Measurements from ENCODE around the gene MGRN1. TPM values are rescaled to one million over a fixed set of nuclear protein-coding genes. Genes with fewer than 3 reads are reported as not detected.

The MGRN1 gene
- polyA plus RNA-seq, 3 donors = 3.7 to 48.2 (median 4.7) TPM

DNA sequence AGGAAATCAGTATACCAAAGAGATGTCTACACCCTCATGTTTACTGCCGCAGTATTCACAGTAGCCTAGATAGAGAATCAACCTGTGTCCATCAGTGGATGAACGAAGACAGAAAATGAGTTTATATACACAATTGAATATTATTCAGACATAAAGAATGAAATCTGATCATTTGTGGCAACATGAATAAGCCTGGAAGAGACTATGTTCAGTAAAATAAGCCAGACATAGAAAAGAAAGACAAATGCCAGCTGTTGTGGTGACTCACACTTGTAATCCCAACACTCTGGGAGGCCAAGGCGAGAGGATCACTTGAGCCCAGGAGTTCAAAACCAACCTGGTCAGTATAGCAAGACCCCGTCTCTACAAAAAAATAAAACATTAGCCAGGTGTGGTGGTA is 84.9 kb downstream of the MGRN1 start:
- H3K27me3 ChIP-seq (ENCODE audit: control insufficient read depth in 2 of 2, insufficient read depth in 2 of 2, low read length in 2 of 2) = no peaks in the 10 kb centered on the region
- H2AFZ ChIP-seq (ENCODE audit: insufficient read depth, low read depth, low read length, poor library complexity, severe bottlenecking) = no peak overlapping the region
- peaks cover 41 to 58% of the 10 kb centered on the region in 2 donors for H3K36me3 ChIP-seq (replicated peaks in 1 of 2; ENCODE audit: control insufficient read depth in 1 of 2, insufficient read depth in 2 of 2, low read length in 2 of 2)
- Mint-ChIP-seq H3K4me3 (no peak overlapping the region), H3K9me3 (no peaks in the 10 kb centered on the region), H3K27me3 (ENCODE audit: low read depth in 3 of 3) (no peaks in the 10 kb centered on the region), H3K4me1 (no peaks in the 10 kb centered on the region), H3K36me3 (peaks cover 43 to 79% of the 10 kb centered on the region in 2 donors), H3K27ac (peak overlapping the region in 1 of 7 donors; percentile 15)
- TF ChIP-seq, protein P1, sequence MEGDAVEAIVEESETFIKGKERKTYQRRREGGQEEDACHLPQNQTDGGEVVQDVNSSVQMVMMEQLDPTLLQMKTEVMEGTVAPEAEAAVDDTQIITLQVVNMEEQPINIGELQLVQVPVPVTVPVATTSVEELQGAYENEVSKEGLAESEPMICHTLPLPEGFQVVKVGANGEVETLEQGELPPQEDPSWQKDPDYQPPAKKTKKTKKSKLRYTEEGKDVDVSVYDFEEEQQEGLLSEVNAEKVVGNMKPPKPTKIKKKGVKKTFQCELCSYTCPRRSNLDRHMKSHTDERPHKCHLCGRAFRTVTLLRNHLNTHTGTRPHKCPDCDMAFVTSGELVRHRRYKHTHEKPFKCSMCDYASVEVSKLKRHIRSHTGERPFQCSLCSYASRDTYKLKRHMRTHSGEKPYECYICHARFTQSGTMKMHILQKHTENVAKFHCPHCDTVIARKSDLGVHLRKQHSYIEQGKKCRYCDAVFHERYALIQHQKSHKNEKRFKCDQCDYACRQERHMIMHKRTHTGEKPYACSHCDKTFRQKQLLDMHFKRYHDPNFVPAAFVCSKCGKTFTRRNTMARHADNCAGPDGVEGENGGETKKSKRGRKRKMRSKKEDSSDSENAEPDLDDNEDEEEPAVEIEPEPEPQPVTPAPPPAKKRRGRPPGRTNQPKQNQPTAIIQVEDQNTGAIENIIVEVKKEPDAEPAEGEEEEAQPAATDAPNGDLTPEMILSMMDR (IDR thresholded peaks at IDR 0.05) = no peak
- H3K9ac ChIP-seq (ENCODE audit: insufficient read depth, low read length, poor library complexity, severe bottlenecking) = no peak overlapping the region
- H4K20me1 ChIP-seq (ENCODE audit: insufficient read depth, low read length) = no peaks in the 10 kb centered on the region
- intact Hi-C loops (cut with micrococcal nuclease) = no loop called here
- DNase-seq = no peak
- H3K4me3 ChIP-seq (replicated peaks in 1 of 3; ENCODE audit: low read depth in 2 of 3, low read length in 3 of 3) = no peak overlapping the region
- H3K4me2 ChIP-seq (replicated peaks; ENCODE audit: extremely low read depth, low read length, poor library complexity, severe bottlenecking) = no peak overlapping the region
- H3K4me1 ChIP-seq (ENCODE audit: control insufficient read depth in 1 of 2, insufficient read depth in 2 of 2, low read length in 2 of 2) = no peaks in the 10 kb centered on the region
- H3K79me2 ChIP-seq (ENCODE audit: insufficient read depth, low read length) = no peaks in the 10 kb centered on the region
- no peak overlapping the region for H3K27ac ChIP-seq (ENCODE audit: low read depth in 1 of 2, low read length in 2 of 2)
- no peaks in the 10 kb centered on the region for H3K9me3 ChIP-seq (replicated peaks in 1 of 2; ENCODE audit: control insufficient read depth in 1 of 2, insufficient read depth in 1 of 2, low read length in 2 of 2)
- 80% methylated on average over 1 of the region's 4 CpGs for WGBS (ENCODE audit: insufficient coverage)

DNA sequence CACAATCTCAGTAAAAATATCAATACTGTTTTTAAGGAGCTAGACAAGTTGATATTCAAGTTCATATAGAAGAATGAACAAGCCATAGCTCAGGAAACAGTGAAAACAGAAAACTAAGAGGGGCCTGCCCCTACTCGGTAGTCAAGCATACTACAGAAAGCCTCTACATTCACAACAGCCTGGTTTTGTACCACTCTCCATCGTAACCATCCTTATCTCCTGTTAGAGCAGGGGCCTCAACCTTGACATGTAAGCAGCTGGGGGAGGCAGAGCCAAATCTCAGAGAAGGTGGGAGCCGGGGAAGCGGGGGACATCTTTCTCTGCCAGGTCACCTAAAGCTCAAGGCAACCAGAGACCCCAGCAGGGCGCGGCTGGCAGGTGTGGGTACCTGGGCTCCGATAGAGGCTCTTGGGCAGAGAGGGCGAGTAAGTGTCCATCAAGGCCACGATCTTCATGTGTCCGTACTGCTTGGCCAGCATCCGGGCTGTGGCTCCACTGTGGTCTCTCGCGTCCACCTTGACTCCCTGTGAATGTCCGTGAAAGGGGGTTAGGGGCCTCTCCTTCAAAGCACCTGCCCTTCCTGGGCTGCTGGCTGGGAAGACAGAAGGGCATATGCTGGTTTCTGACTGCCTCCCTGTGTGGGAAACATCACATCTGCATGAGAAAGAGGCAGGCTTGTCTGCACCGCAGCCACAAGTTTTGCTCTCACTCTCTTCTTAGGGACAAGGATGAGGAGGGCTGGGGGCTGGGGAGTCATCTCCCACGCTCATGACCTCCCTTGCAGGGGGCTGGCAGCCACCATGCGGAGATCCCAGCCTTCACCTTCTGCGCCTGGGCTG is 89.3 kb downstream of the MGRN1 start:
- no peaks in the 10 kb centered on the region for H3K9me3 Mint-ChIP-seq
- intact Hi-C loops (cut with micrococcal nuclease) = no loop called here

More for the DNA sequence above, 89.3 kb downstream of the MGRN1 start:
- TF ChIP-seq, protein P1 (IDR thresholded peaks at IDR 0.05) = no peak
- Mint-ChIP-seq H3K4me3 (peak overlapping the region in 1 of 2 donors; percentile 24), H3K36me3 (peaks cover 34 to 57% of the 10 kb centered on the region in 2 donors), H3K27me3 (ENCODE audit: low read depth in 3 of 3) (no peaks in the 10 kb centered on the region), H3K27ac (peak overlapping the region in 3 of 7 donors; percentile 4 to 42 (median 12)), H3K4me1 (no peaks in the 10 kb centered on the region)
- Histone ChIP-seq H3K4me2 (replicated peaks; ENCODE audit: extremely low read depth, low read length, poor library complexity, severe bottlenecking) (no peak overlapping the region), H3K9me3 (replicated peaks in 1 of 2; ENCODE audit: control insufficient read depth in 1 of 2, insufficient read depth in 1 of 2, low read length in 2 of 2) (no peaks in the 10 kb centered on the region), H2AFZ (ENCODE audit: insufficient read depth, low read depth, low read length, poor library complexity, severe bottlenecking) (no peak overlapping the region), H3K9ac (ENCODE audit: insufficient read depth, low read length, poor library complexity, severe bottlenecking) (no peak overlapping the region), H3K27ac (ENCODE audit: low read depth in 1 of 2, low read length in 2 of 2) (no peak overlapping the region), H3K4me3 (replicated peaks in 1 of 3; ENCODE audit: low read depth in 2 of 3, low read length in 3 of 3) (no peak overlapping the region), H3K4me1 (ENCODE audit: control insufficient read depth in 1 of 2, insufficient read depth in 2 of 2, low read length in 2 of 2) (no peaks in the 10 kb centered on the region), H3K36me3 (replicated peaks in 1 of 2; ENCODE audit: control insufficient read depth in 1 of 2, insufficient read depth in 2 of 2, low read length in 2 of 2) (peaks cover 39 to 60% of the 10 kb centered on the region in 2 donors), H4K20me1 (ENCODE audit: insufficient read depth, low read length) (no peaks in the 10 kb centered on the region), H3K79me2 (ENCODE audit: insufficient read depth, low read length) (no peaks in the 10 kb centered on the region), H3K27me3 (ENCODE audit: control insufficient read depth in 2 of 2, insufficient read depth in 2 of 2, low read length in 2 of 2) (no peaks in the 10 kb centered on the region)
- no peak for DNase-seq
- 97% methylated on average over 16 of the region's 18 CpGs for WGBS (ENCODE audit: insufficient coverage)

Data from CD14-positive monocyte (primary cell).